NCI-H1092 (cell line): ENCODE data around the gene LYAR.
"Not testable (repeated sequence)": the region's sequence is repeated elsewhere in the genome, so short reads cannot be mapped to it uniquely, and the experiment has no call there.

ENCODE experiments used
- DNase-seq: peaks from one replicate; lab custom pipeline; 2025; lab: John Stamatoyannopoulos, UW

The LYAR gene

GRCh38 chr4:4260185-4260751 lies 29.7 kb downstream of the LYAR start:
- DNase-seq, result peak; percentile 16

GRCh38 chr4:4259484-4260100 lies 30.4 kb downstream of the LYAR start:
- DNase-seq, result no peak

DNA sequence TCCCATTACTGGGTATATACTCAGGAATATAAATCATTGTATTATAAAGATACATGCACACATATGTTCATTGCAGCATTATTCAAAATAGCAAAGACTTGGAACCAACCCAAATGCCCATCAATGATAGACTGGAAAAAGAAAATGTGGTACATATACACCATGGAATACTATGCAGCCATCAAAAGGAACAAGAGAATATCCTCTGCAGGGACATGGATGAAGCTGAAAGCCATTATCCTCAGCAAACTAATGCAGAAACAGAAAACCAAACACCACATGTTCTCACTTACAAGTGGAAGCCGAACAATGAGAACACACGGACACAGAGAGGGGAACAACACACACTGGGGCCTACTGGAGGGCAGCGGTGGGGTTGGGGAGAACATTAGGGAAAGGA lies 32.2 kb downstream of the LYAR start:
- DNase-seq, result not testable (repeated sequence)

GRCh38 chr4:4256799-4257198 lies 33.2 kb downstream of the LYAR start:
- no peak for DNase-seq

- DNase-seq, result peak; percentile 20
These were observed 35.3 kb downstream of the LYAR start for GRCh38 chr4:4254666-4255065.

DNA sequence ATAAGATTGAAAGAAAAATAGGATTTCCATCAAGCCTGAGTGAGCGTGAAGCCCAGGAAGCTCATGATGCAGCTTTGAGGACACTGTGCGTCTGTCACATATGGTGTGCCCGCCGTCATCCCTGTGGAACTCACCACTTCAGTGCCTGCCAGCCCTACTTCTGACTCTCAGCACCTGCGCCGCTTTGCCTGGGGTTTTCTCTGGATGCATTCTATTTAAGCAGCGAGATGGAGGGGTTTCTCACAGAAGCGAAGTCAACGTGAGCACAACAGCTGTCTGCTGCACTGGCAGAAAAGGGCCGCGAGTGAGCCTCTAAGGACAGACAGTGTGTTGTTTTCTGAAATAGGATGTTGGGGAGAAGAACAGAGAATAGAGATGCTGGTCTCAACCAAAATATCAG lies 35.8 kb downstream of the LYAR start:
- DNase-seq, result peak; percentile 15

GRCh38 chr4:4249866-4250265 lies 40.1 kb downstream of the LYAR start:
- DNase-seq, result no peak

DNA sequence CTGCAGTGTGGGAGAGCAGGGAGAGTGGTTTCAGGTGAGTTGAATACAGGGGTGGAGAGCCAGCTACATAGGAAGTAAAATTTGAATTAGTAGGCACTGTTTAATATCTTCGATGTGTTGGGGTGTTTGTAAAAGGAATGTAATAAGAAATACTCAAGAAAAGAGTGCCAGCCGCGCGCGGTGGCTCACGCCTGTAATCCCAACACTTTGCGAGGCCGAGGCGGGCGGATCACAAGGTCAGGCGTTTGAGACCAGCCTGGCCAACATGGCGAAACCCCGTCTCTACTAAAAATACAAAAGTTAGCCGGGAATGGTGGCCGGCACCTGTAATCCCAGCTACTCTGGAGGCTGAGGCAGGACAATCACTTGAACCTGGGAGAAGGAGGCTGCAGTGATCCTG lies 40.6 kb downstream of the LYAR start:
- not testable (repeated sequence) for DNase-seq

GRCh38 chr4:4248885-4249203 lies 41.1 kb downstream of the LYAR start:
- no peak for DNase-seq

DNA sequence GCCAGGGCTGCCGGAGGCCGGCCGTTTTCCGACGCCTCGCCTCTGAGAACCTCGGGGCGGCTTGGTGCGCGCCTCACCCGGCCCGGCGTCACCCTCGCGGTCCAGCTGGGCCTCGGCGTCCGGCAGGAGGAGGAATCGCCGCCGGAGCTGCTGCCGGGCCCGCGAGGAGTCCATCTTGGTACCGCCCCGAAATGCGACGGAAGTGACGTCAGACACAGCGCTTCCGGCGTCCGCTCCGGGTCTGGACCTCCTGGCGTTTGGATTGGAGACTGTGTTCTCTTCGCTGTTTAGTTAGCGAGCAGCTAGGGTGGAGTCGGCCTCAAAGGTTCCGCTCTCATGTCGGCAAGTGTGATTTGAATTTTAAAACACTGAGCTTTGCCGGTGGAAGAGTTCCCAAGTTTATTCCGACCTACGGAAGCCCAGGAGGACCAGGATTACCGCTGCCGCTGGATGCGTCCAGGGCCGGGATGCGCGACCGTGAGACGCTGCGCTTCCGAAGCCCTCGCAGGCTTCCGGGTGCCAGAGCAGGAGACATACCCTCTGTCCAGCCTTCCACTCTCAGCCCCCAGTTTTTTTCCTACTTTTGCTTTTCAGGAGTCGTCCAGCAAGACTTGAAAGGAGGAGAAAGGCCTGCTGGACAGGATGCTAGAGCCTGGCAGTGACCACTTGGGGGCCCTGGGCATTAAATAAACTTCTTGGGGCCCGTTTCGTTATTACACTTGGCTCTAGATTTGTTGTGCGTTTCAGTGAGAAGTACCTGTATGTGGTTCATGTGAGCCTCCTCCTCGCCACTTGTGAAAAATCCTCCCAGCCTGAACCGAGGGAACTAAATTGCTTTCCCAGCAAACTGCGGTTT lies 41.7 kb downstream of the LYAR start, which contains the start of gene TMEM128:
Gene TMEM128 (minus strand): TSS at position 195 of the 856 bp plus-strand sequence. CDS start 21 bp downstream, at position 174.
- peak; percentile 88 for DNase-seq

DNA sequence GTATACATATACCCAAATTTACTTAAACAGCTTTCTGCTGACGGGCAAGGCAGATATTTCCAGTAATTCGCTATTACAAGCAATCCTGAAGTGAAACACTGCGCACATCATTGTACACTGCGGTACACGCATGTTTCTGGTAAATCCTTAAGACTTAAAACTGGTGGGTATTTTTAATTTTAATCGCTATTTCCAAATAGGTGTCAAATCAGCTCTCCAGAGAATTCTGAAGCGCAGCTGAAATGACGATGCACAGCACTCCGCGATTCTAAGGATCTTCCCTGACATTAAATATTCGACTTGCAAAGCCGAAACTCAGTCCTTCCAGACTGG lies 42.3 kb downstream of the LYAR start:
- no peak for DNase-seq

DNA sequence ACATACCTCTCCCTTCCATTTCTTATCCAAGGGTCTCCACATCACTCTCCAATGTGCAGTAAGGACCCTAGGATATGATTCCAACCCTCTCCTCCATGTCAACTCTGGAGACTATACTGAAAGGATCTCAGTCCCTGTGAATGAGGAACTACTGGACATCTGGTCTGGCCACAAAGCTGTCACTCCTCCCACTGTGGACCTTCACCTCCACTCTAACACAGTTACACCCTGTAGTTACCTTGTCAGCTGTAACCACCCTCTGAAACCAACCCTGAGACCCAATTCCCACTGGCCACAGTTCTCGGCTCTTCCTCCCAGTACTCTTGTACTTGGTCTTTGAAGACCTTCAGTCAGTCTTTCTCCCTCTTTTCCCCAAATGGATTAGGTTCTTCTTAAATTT lies 44.8 kb downstream of the LYAR start:
- no peak for DNase-seq

- not testable (repeated sequence) for DNase-seq
These were observed 50.4 kb downstream of the LYAR start for GRCh38 chr4:4239551-4239950.

DNA sequence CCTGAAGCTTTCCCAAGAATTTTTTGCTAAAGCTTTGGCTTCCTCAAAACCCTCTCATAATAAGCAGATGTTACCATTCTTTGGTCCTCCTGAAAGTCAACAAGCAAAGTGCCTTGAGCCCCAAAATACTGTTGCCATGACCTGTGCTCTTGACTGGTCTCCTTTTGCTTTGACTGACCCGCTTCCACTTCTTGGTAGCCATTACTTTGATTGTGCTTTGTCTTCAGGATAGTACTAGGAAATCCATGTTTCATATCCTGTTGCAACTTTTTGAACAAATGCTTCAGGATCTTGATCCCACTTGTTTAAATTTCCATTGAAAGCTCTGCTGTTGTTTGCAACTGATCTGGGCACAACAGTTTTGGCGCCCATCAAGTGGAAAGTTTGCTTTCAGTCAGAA lies 56.3 kb downstream of the LYAR start:
- no peak for DNase-seq

- DNase-seq, result no peak
These were observed 61.6 kb downstream of the LYAR start for GRCh38 chr4:4228356-4228668.

GRCh38 chr4:4227510-4228355 lies 62.2 kb downstream of the LYAR start:
- no peak for DNase-seq

GRCh38 chr4:4226606-4227438 lies 63.1 kb downstream of the LYAR start, which contains the start of gene OTOP1:
OTOP1 (minus strand) TSS chr4:4226929; CDS start chr4:4226864, 65 bp downstream.
- DNase-seq, result no peak

- no peak for DNase-seq
These were observed 63.9 kb downstream of the LYAR start for GRCh38 chr4:4225915-4226605.
